GM12873 (cell line): ENCODE measurements around the gene ALAS2.

Source experiments
- TF ChIP-seq, protein P1 (sequence below): IDR thresholded peaks from 2 replicates; pipeline ENCODE4 v1.5.1; 2012; ENCODE audit warnings: low read depth, mild to moderate bottlenecking, moderate library complexity, low read length, control low read depth; ENCODE audit not compliant: insufficient read depth; ENCODE audit errors: missing control alignments

The ALAS2 gene

DNA sequence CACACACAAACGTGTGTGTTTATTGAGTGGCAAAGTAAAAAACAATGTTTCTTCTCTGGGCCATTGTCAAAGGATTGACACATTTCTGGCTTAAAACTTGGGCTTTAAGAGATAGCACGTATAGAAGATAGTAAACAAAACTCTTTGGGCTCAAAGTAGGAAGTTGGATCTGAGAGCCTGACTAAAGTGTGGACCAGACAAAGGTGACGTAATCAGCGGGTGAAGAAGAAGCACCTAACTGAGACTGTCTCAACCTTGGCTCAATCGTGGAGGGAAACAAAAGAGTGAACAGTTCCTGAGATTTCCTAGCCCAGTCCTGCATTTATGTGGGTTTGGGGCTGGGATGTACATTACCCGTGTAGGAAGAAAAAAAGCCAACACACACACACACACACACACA lies 50.4 kb downstream of the ALAS2 start:
- TF ChIP-seq, protein P1, sequence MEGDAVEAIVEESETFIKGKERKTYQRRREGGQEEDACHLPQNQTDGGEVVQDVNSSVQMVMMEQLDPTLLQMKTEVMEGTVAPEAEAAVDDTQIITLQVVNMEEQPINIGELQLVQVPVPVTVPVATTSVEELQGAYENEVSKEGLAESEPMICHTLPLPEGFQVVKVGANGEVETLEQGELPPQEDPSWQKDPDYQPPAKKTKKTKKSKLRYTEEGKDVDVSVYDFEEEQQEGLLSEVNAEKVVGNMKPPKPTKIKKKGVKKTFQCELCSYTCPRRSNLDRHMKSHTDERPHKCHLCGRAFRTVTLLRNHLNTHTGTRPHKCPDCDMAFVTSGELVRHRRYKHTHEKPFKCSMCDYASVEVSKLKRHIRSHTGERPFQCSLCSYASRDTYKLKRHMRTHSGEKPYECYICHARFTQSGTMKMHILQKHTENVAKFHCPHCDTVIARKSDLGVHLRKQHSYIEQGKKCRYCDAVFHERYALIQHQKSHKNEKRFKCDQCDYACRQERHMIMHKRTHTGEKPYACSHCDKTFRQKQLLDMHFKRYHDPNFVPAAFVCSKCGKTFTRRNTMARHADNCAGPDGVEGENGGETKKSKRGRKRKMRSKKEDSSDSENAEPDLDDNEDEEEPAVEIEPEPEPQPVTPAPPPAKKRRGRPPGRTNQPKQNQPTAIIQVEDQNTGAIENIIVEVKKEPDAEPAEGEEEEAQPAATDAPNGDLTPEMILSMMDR: no peak

DNA sequence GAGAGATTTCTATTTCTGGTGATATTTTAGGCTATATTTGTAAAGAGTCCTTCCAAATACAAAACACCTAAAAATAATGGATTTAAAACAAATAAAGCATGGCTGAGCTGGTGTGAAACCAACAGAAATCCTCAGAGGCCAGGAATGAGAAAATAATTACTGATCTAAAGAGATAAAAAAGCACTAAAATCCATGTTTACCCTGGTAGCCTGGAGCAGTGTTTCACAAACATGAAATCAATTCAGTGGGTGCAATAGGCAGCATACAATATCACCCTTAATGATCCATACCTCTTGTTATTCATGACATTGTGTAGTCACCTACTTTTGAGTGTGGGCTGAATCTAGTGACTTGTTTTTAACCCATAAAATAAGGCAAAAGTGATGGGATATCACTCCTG lies 51.3 kb downstream of the ALAS2 start:
- TF ChIP-seq, protein P1: no peak

DNA sequence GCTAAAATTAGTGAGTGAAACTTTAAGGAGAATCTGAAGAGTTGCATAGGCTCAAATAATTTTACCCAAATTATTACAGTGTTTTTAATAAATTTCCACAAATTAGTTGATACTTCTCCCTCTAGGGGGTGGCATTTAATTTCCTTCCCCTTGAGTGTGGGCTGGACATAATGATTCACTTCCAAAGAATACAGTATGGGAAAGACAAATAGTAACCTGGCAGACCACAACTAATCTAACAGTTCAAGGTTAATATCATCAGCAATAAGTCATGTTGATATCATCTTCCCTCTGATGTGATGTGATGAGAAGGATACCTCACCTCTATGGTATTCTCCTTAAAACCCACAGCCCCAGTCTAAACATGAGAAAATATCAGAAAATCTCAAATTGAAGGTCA lies 52.3 kb downstream of the ALAS2 start:
- TF ChIP-seq, protein P1: no peak

DNA sequence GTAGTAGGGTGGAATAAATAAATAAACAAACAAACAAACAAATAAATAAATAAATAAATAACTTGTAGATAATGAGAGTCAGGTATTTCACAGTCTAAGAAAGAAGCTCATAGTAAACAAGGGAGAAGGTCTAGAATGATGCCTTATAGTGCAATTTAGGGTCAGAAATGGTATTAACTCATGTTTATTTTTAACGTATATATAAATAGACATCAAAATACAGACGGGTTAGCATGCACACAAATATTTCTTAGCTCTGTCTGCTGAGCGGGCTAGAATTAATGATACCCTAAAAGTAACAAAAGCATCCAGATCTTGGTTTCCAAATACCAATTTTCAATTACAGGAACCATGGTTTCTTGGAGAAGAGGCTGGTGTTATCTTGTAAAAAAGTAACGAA lies 53.4 kb downstream of the ALAS2 start:
- TF ChIP-seq, protein P1: no peak

DNA sequence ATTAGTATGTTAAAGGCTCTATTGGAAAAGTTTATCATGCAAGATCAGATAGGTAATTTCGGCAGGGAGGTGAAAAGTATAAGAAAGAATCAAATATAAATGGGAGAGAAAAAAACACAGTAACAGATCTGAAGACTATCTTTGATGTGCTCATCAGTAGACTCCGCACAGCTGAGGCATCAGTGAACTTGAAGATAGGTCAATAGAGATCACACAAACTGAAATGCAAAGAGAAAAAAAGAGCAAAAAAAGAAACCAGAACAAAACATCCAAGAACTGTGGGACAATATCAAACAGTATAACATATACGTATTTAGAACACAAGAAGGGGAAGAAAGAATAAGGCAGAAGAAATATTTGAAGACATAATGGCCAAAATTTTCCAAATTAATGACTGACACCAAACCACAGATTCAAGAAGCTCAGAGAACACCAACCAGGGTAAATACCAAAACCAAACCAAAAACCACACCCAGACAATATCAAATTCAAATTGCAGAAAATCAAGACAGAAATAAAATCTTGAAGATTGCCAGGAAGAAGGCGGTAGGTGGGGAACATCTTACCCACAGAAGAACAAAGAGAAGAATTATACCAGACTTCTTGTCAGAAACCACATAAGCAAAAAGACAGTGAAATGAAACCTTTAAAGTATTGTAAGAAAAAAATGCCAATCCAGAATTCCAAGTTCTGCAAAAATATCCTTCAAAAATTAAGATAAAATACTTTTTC lies 65.8 kb downstream of the ALAS2 start:
- TF ChIP-seq, protein P1: no peak

DNA sequence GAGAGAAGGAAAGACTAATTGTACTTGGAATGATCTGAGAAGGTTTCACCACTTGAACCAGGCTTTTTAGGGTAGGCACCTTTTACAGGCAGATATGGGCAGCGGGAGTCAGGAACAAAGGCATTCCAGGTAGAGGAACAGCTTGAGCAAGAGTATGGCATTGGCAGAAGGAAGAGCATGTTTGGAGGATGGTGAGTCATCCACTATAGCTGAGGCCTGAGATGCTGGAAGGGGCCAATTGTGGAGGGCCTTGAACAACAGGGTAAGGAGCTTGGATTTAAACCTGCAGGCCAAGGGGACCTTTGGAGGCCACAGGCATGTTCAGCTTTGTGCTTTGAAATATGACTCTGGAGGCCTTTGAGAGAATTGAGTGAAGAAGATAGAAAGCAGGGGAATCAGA lies 69.0 kb downstream of the ALAS2 start:
- TF ChIP-seq, protein P1: no peak
